HEK293 (cell line): Measurements from ENCODE around the gene SLC25A47.

ENCODE experiments used
- CTCF ChIA-PET: fragments of 350-600 bp; formaldehyde crosslinking; extraction: SDS; loops from one replicate; lab custom pipeline; 2021; ENCODE audit warnings: antibody characterized with exemption; lab: Yijun Ruan, JAX
- POLR2A ChIA-PET: fragments of 300-600 bp; formaldehyde crosslinking; extraction: SDS; loops from one replicate; lab custom pipeline; 2020; ENCODE audit warnings: antibody characterized with exemption, inconsistent platforms; lab: Yijun Ruan, JAX
- H3K27ac ChIP-seq: fragments of 200-500 bp; sonication (Bioruptor generic); 2 replicates; pipeline ENCODE4 v1.5.1; 2014; ENCODE audit warnings: low read depth, low read length, control low read depth, inconsistent platforms; ENCODE audit errors: extremely low read depth
- H3K36me3 ChIP-seq, 2 experiments: fragments of 200-500 bp in 1 of 2; sonication (Bioruptor generic) in 1 of 2; 1 replicate in 1 of 2; 2 replicates in 1 of 2; pipeline ENCODE4 v1.5.1; 2014 to 2017; ENCODE audit warnings: inconsistent platforms in 2 of 2, low read length in 2 of 2; ENCODE audit not compliant: control insufficient read depth in 2 of 2, insufficient read depth in 1 of 2
- H3K4me1 ChIP-seq: fragments of 200-500 bp; sonication (Bioruptor generic); 2 replicates; pipeline ENCODE4 v1.5.1; 2014; ENCODE audit warnings: mild to moderate bottlenecking, low read length, inconsistent platforms; ENCODE audit not compliant: control insufficient read depth, insufficient read depth
- H3K4me3 ChIP-seq: 2 replicates; pipeline ENCODE4 v1.5.1; 2011; ENCODE audit warnings: low read depth, mild to moderate bottlenecking, control low read depth, low read length, moderate library complexity
- H3K9me3 ChIP-seq: fragments of 200-500 bp; sonication (Bioruptor generic); 2 replicates; pipeline ENCODE4 v1.5.1; 2014; ENCODE audit warnings: low read depth, low read length, inconsistent platforms; ENCODE audit not compliant: control insufficient read depth, insufficient read depth
- FEZF1 ChIP-seq: fragments of 450-650 bp; formaldehyde crosslinking; IDR thresholded peaks from 2 replicates; pipeline ENCODE4 v1.5.1; 2016; ENCODE audit warnings: missing biosample characterization, missing genetic modification characterization
- KLF9 ChIP-seq: fragments of 450-650 bp; formaldehyde crosslinking; IDR thresholded peaks from 2 replicates; pipeline ENCODE4 v1.5.1; 2016; ENCODE audit warnings: missing biosample characterization, missing genetic modification characterization, low read depth
- MZF1 ChIP-seq: fragments of 450-650 bp; formaldehyde crosslinking; IDR thresholded peaks from 2 replicates; pipeline ENCODE4 v1.5.1; 2017; ENCODE audit warnings: missing biosample characterization, missing genetic modification characterization, borderline replicate concordance
- PATZ1 ChIP-seq: fragments of 450-650 bp; formaldehyde crosslinking; IDR thresholded peaks from 2 replicates; pipeline ENCODE4 v1.5.1; 2016; ENCODE audit warnings: missing biosample characterization, missing genetic modification characterization
- PBX3 ChIP-seq: sonication (generic); formaldehyde crosslinking; IDR thresholded peaks from 2 replicates; pipeline ENCODE4 v1.8.1; 2022; ENCODE audit warnings: mild to moderate bottlenecking, moderate library complexity, missing genetic modification reagents
- PRDM10 ChIP-seq: fragments of 450-650 bp; formaldehyde crosslinking; IDR thresholded peaks from 2 replicates; pipeline ENCODE4 v1.5.1; 2016; ENCODE audit warnings: missing biosample characterization, missing genetic modification characterization
- PRDM6 ChIP-seq: fragments of 450-650 bp; formaldehyde crosslinking; IDR thresholded peaks from 2 replicates; pipeline ENCODE4 v1.5.1; 2017; ENCODE audit warnings: missing biosample characterization, missing genetic modification characterization
- RBAK ChIP-seq: fragments of 450-650 bp; formaldehyde crosslinking; IDR thresholded peaks from 2 replicates; pipeline ENCODE4 v1.5.1; 2016; ENCODE audit warnings: missing biosample characterization, missing genetic modification characterization
- SETDB1 ChIP-seq: IDR thresholded peaks from one replicate; pipeline ENCODE4 v1.6.1; 2017; ENCODE audit warnings: mild to moderate bottlenecking, low read length, moderate library complexity, mixed read lengths; ENCODE audit not compliant: insufficient read length
- ZNF114 ChIP-seq: fragments of 450-650 bp; formaldehyde crosslinking; IDR thresholded peaks from 2 replicates; pipeline ENCODE4 v1.5.0; 2017; ENCODE audit warnings: missing biosample characterization, missing genetic modification characterization
- ZNF148 ChIP-seq: fragments of 450-650 bp; formaldehyde crosslinking; IDR thresholded peaks from 2 replicates; pipeline ENCODE4 v1.5.0; 2017; ENCODE audit warnings: missing biosample characterization, missing genetic modification characterization, borderline replicate concordance
- ZNF169 ChIP-seq: fragments of 450-650 bp; formaldehyde crosslinking; IDR thresholded peaks from 2 replicates; pipeline ENCODE4 v1.5.1; 2016; ENCODE audit warnings: missing biosample characterization, missing genetic modification characterization
- ZNF19 ChIP-seq: fragments of 450-650 bp; formaldehyde crosslinking; IDR thresholded peaks from 2 replicates; pipeline ENCODE4; 2016; ENCODE audit warnings: missing biosample characterization, missing genetic modification characterization, low read depth
- ZNF26 ChIP-seq: fragments of 450-650 bp; formaldehyde crosslinking; IDR thresholded peaks from 2 replicates; pipeline ENCODE4 v1.5.1; 2016; ENCODE audit warnings: missing biosample characterization, missing genetic modification characterization
- ZNF433 ChIP-seq: fragments of 450-650 bp; formaldehyde crosslinking; IDR thresholded peaks from 2 replicates; pipeline ENCODE4 v1.5.1; 2016; ENCODE audit warnings: missing biosample characterization, missing genetic modification characterization, low read depth
- ZNF48 ChIP-seq: fragments of 450-650 bp; formaldehyde crosslinking; IDR thresholded peaks from 2 replicates; pipeline ENCODE4 v1.5.1; 2016; ENCODE audit warnings: missing biosample characterization, missing genetic modification characterization
- ZNF544 ChIP-seq: fragments of 450-650 bp; formaldehyde crosslinking; IDR thresholded peaks from 2 replicates; pipeline ENCODE4 v1.5.0; 2017; ENCODE audit warnings: missing biosample characterization, missing genetic modification characterization
- ZNF560 ChIP-seq: fragments of 450-650 bp; formaldehyde crosslinking; IDR thresholded peaks from 2 replicates; pipeline ENCODE4 v1.5.1; 2017; ENCODE audit warnings: missing biosample characterization, missing genetic modification characterization, borderline replicate concordance
- ZNF610 ChIP-seq: fragments of 450-650 bp; formaldehyde crosslinking; IDR thresholded peaks from 2 replicates; pipeline ENCODE4 v1.5.1; 2016; ENCODE audit warnings: missing biosample characterization, missing genetic modification characterization, borderline replicate concordance
- ZNF624 ChIP-seq: fragments of 450-650 bp; formaldehyde crosslinking; IDR thresholded peaks from 2 replicates; pipeline ENCODE4 v1.5.1; 2017; ENCODE audit warnings: missing biosample characterization, missing genetic modification characterization
- ZNF707 ChIP-seq: fragments of 450-650 bp; formaldehyde crosslinking; IDR thresholded peaks from 2 replicates; pipeline ENCODE4 v1.5.1; 2016; ENCODE audit warnings: missing biosample characterization, missing genetic modification characterization
- ZNF747 ChIP-seq: fragments of 450-650 bp; formaldehyde crosslinking; IDR thresholded peaks from 2 replicates; pipeline ENCODE4 v1.5.1; 2016; ENCODE audit warnings: missing biosample characterization, missing genetic modification characterization
- ZNF776 ChIP-seq: fragments of 450-650 bp; formaldehyde crosslinking; IDR thresholded peaks from 2 replicates; pipeline ENCODE4 v1.5.0; 2017; ENCODE audit warnings: missing biosample characterization, missing genetic modification characterization, borderline replicate concordance

The SLC25A47 gene

GRCh38 chr14:100365741-100366140, 42.6 kb downstream of the SLC25A47 start:
- Histone ChIP-seq H3K36me3 (peaks cover 7 to 54% of the 10 kb centered on the region in 2 experiments), H3K9me3 (no peaks in the 10 kb centered on the region), H3K4me3 (no peak overlapping the region), H3K4me1 (peaks cover 2% of the 10 kb centered on the region; the same call in 1 of the 2 replicates), H3K27ac (no peak overlapping the region)
- POLR2A ChIA-PET: no interaction called here
- CTCF ChIA-PET: interaction anchor here (0.6 to 1.4 kb wide), 2 partner anchors 124 to 280 kb away, joined by 3 read pairs; no protein-coding TSS in a partner anchor
- no peak for TF ChIP-seq ZNF776 (tag by site-specific recombination)
- no peak for TF ChIP-seq SETDB1
- TF ChIP-seq ZNF19 (tag by site-specific recombination): no peak
- TF ChIP-seq PRDM10 (tag by site-specific recombination): no peak
- no peak for TF ChIP-seq ZNF48
- no peak for TF ChIP-seq ZNF26
- no peak for TF ChIP-seq ZNF610 (tag by site-specific recombination)
- TF ChIP-seq ZNF148 (tag by site-specific recombination): no peak
- no peak for TF ChIP-seq FEZF1 (tag by site-specific recombination)
- TF ChIP-seq PRDM6: no peak
- TF ChIP-seq PATZ1 (tag by site-specific recombination): no peak
- no peak for TF ChIP-seq KLF9

- Histone ChIP-seq H3K36me3 (peaks cover 3 to 55% of the 10 kb centered on the region in 2 experiments), H3K27ac (no peak overlapping the region), H3K4me3 (no peak overlapping the region), H3K9me3 (no peaks in the 10 kb centered on the region), H3K4me1 (no peaks in the 10 kb centered on the region)
- POLR2A ChIA-PET: no interaction called here
- TF ChIP-seq MZF1 (tag by site-specific recombination): no peak
- TF ChIP-seq ZNF169 (tag by site-specific recombination): no peak
- no peak for TF ChIP-seq ZNF114 (tag by site-specific recombination)
- TF ChIP-seq ZNF544 (tag by site-specific recombination): no peak
- no peak for TF ChIP-seq ZNF747
- TF ChIP-seq PBX3: no peak
- no peak for TF ChIP-seq RBAK (tag by site-specific recombination)
- TF ChIP-seq ZNF707: no peak
- no peak for TF ChIP-seq ZNF560 (tag by site-specific recombination)
- no peak for TF ChIP-seq ZNF624 (tag by site-specific recombination)
- TF ChIP-seq KLF9: no peak
- TF ChIP-seq ZNF433 (tag by site-specific recombination): no peak
- CTCF ChIA-PET: no interaction called here
Measured at GRCh38 chr14:100369019-100369418, 45.9 kb downstream of the SLC25A47 start.
